Adrenal gland (tissue), 5 donors: ENCODE measurements around the gene HABP4.

Experiments used
- POLR2A ChIP-seq, 2 donors: fragments of 450-650 bp; IDR thresholded peaks; one replicate each; pipeline ENCODE4 v1.6.1; 2017; ENCODE audit warnings: antibody characterized with exemption in 2 of 2, mild to moderate bottlenecking in 2 of 2, moderate library complexity in 1 of 2
- TF ChIP-seq, protein P1 (sequence below), 6 experiments: fragments of 450-650 bp in 4 of 6; fragments of 200-600 bp in 2 of 6; sonication (generic) in 1 of 6; IDR thresholded peaks; 1 replicate in 5 of 6; 2 replicates in 1 of 6; pipeline versions ENCODE4 v1.5.1 to v1.8.0; 2016 to 2021; ENCODE audit warnings: antibody characterized with exemption in 6 of 6, mild to moderate bottlenecking in 2 of 6, moderate library complexity in 1 of 6
- donor health status: DM: no; HTN: no; CAD: no.

DNA sequence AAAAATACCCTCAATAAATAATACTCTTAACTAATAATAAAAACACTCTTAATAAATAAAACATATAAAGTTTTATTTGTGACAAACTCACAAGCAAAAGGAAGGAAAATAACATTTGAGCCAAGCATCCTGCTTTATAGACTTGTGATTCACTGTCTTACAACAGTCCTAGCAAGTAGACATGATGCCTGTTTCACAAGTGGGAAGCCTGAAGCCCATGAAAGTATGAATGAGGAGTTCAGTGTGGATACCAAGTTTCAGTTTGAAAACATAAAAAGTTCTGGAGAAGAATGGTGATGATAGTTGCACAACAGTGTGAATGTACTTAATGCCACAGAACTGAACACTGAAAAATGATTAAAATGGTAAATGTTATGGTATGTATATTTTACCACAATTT, 10.9 kb downstream of the HABP4 start:
- TF ChIP-seq, protein P1, sequence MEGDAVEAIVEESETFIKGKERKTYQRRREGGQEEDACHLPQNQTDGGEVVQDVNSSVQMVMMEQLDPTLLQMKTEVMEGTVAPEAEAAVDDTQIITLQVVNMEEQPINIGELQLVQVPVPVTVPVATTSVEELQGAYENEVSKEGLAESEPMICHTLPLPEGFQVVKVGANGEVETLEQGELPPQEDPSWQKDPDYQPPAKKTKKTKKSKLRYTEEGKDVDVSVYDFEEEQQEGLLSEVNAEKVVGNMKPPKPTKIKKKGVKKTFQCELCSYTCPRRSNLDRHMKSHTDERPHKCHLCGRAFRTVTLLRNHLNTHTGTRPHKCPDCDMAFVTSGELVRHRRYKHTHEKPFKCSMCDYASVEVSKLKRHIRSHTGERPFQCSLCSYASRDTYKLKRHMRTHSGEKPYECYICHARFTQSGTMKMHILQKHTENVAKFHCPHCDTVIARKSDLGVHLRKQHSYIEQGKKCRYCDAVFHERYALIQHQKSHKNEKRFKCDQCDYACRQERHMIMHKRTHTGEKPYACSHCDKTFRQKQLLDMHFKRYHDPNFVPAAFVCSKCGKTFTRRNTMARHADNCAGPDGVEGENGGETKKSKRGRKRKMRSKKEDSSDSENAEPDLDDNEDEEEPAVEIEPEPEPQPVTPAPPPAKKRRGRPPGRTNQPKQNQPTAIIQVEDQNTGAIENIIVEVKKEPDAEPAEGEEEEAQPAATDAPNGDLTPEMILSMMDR (IDR thresholded peaks at IDR 0.05), result no peak
- TF ChIP-seq POLR2A (IDR thresholded peaks at IDR 0.05), result no peak
